NCI-H82 treated with DMSO at 0.1 percent for 48 hours (cell line): ENCODE data around the gene ERCC2.
"Not testable (repeated sequence)": the region's sequence is repeated elsewhere in the genome, so short reads cannot be mapped to it uniquely, and the experiment has no call there.

Experiments used
- DNase-seq: peaks from one replicate; lab custom pipeline; 2025; ENCODE audit not compliant: unreplicated experiment; lab: John Stamatoyannopoulos, UW

ERCC2 gene

DNA sequence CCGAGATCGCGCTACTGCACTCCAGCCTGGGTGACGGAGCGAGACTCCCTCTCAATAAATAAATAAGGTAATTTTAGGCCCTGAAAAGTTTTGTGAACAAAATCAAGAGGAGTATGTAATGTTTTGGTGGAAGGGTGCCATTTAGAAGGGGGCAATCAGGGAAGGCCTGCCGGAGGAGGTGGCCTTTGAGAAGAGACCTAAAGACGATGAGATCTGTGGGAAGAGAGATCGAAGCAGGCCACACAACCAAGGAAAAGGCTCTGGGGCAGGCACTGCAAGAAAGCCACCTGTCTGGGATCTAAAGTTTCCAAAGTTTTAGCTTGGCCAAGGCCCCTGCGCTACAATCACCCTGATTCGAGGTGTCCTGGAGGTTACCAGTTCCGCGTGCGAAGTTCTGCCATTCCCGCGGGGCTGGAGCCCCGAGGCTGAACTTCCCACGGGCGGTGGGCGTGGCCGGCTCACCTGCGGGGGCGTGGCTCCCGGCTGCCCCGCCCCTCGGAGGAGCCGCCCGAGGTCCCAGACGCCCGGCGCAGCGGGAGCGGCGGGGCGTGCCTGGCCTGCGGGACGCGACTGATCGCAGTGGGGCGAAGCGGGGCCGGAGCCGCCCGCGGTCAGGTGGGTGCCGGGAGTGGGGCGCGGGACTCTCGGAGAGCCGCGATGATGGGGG lies 30.0 kb downstream of the ERCC2 start, which contains the start of gene KLC3:
Gene KLC3 (plus strand): TSS at position 519 of the 667 bp plus-strand sequence. CDS start 4,792 bp downstream, outside the sequence.
- DNase-seq: no peak

DNA sequence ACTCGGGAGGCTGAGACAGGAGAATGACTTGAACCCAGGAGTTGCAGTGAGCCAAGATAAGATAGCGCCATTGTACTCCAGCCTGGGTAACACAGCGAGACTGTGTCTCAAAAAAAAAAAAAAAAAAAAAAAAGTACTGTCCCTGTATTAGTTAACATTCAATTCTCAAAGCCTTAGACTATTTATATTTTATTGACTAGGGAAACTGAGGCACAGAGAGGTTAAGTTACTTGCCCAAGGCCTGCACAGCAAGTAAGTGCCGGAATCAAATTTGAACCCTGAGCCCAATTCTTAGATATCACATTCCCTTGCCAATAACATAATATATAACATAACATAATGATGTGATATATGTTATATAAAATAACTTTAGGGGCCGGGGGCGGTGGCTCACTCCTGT lies 30.7 kb downstream of the ERCC2 start:
- no peak for DNase-seq

DNA sequence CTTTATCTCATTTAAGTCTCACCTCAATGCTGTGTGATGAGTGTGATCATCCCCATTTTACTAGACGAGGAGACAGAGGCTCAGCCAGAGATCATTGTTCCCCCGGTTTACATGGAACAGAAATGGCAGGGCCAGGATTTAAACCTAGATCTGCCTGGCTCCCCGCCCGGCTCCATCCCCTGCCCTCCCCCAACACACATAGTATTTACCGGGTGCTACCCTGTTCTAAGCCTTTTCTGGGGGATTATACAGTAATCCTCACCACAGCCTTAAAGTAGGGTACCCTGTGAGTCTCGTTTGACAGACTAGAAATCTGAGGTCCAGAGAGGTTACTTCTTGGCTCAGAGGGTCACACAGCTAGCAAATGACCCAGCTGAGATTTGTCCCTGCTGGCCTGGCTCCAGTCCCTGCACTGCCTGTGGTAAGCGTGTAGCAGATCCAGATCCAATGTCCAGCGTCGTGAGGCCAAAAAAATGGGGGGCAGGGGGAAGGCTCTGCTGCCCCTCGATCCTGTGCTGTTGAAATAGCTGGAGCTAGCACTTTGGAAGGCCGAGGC lies 33.6 kb downstream of the ERCC2 start:
- peak; percentile 51 for DNase-seq

DNA sequence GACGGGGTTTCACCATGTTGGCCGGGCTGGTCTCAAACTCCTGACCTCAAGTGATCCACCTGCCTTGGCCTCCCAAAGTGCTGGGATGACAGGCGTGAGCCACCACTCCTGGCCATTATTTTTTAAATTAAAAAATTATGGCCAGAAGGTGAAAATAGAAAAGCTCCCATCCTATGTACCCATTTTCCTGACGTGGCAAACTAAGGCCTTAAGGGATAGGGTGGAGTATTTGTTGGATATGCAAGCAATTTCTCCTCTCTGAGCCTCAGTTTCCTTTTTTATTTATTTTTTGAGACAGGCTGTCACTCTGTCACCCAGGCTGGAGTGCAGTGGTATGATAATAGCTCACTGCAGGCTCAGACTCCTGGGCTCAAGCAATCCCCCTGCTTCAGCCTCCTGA lies 35.5 kb downstream of the ERCC2 start:
- DNase-seq: not testable (repeated sequence)

DNA sequence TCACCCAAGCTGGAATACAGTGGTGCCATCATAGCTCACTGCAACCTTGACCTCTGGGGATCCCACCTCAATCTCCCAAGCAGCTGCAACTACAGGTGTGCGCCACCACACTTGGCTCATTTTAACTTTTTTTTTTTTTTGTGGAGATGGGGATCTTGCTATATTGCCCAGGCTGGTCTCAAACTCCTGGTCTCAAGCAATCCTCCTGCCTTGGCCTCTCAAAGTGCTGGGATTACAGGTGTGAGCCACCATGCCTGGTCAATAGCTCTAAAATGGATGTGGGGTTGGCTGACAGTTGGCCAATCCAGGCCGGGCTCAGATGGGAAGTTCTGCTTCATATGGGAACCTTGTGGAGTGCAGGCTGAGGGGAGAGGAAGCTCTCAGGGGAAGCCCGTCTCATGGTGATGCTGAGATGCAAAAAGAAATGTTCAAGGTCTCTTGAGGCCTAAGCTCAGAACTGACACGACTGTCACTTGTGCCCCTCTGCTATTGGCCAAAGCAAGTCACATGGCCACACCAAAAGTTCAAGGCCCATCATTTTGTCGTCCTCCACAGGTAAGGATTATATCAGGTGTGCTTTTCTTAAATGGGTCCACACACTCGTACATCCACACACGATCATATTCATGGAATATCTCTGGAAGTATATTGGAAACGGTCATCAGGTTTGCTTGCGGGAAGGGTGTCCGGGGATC lies 36.6 kb downstream of the ERCC2 start:
- DNase-seq: no peak

DNA sequence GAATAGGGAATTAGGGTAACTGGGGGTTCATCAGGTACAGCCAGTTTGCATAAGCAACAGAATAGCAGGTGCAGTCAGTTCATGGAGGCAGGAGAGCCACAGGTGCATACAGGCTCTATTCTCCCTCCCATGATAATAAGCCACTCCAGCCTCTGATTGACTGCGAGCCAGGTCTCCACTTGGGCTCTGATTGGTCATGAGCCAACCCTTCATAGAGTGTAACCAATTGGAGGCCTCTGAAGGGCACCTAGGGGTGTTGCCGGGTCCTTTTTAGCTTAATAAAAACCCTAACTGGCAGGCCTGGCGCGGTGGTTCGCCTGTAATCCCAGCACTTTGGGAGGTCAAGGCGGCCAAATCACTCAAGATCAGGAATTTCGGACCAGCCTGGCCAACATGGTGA lies 39.0 kb downstream of the ERCC2 start:
- no peak for DNase-seq

DNA sequence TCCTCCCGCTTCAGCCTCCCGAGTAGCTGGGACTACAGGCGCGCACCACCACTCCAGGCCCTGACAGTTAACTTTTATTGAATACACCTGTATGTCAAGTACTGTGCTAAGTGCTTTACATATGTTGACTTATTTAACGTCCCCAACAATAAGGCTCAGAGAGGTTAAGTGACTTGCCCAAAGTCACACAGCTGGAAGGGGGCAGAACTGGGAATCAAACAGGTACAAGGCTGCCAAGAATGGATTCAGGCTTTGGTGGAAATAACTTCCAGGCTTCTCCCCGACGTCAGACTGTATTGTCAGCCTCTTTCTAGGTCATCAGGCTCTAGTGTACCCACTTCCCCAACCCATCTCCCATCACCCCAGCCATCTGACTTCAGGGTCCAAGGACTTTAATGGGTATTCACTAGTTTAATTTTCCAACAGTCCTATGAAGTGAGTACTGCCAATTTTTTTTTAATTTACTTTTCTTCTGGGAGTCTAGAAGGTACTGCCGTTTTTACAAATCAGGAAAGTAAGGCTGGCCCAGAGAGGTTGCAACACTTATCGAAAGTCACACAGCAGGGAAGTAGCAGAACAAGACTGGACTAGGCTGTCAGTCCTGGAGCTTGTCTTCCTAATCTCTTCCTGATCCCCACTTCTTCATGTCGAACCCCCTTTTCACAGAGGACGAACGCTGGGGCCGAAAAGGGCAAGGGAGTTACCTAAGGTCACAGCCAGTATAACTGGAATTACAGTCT lies 42.8 kb downstream of the ERCC2 start:
- DNase-seq: no peak

DNA sequence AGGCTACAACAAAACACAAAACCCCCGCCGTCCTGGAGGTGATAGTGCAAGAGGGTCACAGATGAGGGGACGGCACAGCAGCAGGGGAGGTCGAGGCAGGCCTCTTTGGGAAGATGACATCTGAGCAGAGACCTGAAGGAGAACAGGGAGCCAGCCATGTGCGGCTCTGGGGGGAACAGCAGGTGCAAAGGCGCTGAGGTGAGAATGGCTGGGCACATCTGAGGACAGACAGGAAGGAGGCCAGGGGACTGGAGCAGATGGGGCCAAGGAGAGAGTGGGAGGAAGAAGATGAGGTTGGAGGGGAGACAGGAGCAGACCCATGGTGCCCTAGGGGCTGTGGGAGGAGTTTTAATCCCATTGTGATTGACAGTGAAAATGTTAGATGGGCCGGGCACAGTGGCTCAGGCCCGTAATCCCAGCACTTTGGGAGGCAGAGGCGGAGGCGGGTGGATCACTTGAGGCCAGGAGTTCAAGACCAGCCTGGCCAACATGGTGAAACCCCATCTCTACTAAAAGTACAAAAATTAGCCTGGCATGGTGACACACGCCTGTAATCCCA lies 45.9 kb downstream of the ERCC2 start:
- DNase-seq: peak; percentile 45

DNA sequence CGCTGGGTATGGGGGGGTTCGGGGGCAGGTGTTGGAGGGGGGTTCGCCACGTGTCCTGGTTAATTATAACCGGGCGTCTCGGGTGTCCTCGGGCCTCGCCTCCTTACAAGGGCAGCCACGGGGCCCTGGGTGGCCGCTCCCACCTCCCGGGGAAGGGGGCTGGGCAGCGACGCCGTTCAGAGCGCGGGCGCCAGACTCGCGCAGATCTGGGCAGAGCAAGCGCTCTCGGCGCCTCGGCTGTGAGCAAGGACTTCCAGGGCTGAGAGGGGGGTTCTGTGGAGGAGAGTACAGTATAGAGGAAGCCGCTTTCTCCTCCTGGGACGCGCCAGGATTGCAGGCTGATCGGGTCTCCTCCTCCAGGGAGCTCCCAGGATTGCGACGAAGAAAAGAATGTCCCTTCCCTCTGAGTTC lies 46.7 kb downstream of the ERCC2 start:
- DNase-seq: no peak

DNA sequence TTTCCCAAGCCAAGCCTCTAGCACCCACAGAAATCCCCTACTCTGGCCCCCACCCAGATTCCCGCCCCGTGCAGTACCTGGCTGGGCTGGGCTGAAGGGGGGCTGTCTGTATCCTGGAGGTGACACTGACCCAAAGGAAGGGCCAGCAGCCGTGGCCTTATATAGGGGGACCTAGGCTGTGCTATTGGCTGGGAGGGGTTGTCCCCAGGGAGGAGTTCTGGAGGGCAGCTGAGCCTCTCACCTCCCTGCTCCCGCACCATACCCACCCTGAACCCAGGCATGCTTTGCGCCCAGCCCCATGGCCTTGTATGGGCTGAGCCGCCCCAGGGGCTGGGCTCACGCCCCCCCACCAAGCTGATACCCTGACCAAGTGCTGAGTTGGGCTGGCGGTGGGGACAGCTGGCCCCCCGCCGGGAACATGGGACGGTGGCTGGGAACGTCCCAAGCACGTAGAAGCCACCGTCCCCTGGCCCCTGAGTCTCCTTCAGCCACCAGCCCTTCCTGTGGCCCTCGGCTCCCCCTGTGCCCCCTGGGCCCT lies 47.6 kb downstream of the ERCC2 start, which contains the start of gene CKM:
Gene CKM (minus strand): TSS at position 132 of the 538 bp plus-strand sequence. CDS start 3,162 bp downstream, outside the sequence.
- no peak for DNase-seq

DNA sequence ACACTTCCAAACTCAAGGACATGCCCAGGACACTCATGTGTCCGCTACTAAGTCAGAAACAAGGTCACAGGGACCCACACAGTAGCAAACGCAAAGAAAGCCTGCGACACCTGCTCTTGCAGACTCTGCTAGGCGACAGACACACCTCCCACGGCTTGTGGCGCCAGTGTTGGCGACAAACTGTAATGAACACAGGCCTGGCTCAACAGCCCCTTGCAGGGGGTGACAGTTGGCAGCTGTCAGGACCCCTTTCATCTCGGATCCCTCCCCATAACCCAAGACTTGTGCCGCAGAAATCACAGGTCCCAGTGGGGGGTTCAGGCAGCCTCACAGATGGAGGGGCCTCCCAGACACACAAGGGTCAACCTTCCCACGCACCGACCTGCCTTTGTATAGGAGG lies 48.1 kb downstream of the ERCC2 start:
- no peak for DNase-seq

DNA sequence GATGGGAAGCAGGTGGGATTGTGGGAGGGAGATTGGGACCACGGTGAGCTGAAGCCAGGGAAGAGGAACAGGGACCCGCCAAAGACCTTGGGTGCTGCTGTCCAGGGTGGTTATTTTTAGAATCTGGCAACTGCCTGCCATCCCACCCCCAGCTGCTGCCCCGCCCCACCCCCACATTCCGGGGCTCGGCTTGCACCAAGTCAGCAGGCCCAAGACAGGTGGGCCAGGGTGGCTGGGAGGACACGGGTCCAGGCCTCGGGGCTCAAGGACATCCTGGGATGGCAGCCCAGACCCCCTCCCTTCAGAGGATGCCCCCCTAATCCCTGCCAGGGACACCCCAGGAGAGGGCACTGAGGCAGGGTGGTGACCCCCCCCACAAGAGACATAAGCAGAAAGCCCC lies 48.5 kb downstream of the ERCC2 start:
- DNase-seq: no peak

DNA sequence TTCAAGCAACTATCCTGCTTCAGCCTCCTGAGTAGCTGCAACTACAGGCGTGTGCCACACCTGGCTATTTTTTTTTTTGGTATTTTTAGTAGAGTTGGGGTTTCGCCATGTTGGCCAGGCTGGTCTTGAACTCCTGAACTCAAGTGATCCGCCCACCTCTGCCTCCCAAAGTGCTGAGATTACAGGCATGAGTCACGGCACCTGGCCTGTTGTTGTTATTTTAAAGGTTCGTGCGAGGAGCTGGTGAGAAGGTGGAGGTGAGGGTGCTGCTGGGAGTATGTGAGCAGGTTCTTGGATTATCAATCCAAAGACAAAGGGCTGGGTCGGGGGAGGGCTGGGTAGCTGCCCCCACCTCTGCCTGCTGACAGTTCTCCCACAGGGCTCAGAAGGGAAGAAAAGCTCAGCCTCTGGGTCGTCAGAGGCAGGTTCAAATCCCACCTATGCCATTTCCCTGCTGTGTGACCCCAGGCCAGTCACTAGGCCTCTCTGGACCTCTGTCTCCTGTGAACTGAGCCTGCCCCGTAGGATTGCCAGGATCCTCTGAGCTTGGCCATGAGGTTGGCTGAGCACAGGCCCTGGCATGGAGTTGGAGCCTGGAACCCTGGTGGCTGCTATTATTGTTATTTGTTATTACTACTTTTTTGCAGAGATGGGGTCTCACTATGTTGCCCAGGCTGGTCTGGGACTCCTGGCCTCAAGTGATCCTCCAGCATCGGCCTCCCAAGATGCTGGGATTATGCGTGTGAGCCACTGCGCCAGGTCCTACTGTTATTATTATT lies 49.2 kb downstream of the ERCC2 start:
- DNase-seq: no peak

DNA sequence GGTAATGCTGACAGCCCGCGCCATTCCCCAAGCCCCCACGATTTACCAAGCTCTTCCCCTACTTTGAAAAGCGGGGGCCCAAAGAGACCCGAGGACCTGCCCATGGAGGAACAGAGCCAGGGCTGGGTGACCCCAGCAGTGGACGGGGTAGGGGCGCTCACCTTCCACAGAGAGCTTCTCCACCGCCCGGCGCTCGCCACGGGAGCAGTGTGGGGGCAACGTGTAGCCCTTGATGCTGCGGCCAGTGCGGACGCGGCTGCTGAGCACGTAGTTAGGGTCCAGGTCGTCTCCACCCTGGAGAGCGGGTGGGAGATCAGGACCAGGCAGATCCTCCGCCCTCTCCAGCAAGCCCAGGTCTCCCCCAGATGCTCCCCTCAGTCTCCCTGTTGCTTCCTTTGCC lies 55.1 kb downstream of the ERCC2 start:
- no peak for DNase-seq

DNA sequence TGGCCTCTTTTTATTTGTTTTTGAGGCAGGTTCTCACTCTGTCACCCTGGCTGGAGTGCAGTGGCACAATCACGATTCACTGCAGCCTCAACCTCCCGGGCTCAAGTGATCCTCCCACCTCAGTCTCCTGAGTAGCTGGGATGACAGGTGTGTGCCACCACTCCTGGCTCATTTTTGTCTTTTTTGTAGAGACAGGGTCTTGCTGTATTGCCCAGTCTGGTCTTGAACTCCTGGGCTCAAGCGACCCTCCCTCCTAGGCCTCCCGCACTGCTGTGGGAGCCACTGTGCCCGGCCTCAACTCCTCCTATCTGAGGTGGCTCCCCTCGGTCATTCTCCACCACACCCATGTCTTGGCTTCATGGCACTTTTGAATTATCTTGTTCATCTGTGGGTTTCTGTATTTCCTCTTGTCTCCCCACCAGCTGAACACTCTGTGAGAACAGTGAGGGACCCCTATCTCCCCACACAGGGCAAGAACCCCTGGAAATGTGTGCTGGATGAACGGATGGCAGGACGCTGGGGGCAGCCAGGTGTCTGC lies 55.6 kb downstream of the ERCC2 start:
- DNase-seq: no peak

DNA sequence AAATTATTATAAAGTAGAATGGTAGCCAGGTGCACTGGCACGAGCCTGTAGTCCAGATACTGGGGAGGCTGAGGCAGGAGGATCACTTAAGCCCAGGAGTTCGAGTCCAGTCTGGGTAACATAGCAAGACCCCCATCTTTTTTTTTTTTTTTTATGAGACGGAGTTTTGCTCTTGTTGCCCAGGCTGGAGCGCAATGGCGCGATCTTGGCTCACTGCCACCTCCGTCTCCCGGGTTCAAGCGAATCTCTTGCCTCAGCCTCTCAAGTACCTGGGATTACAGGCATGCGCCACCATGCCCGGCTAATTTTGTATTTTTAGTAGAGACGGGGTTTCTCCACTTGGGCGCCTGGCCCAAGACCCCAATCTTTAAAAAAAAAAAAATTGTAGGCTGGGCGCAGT lies 58.1 kb downstream of the ERCC2 start:
- not testable (repeated sequence) for DNase-seq

DNA sequence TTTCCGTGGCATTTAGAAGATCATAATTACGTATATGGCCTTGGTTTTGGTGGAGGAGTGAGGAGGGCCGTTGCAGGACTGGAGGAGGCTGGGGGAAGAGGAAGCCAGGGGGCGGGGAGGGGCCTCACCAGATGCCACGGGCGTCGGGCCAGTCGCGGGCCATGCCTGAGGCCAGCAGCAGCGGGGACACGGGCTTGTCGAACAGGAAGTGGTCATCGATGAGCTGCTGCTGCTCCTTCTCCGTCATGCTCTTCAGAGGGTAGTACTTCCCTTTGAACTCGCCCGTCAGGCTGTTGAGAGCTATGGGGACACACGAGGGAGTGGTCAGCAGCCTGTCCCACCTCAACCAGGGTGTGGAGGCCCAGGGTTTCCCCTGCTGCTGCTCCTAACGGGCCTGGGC lies 58.8 kb downstream of the ERCC2 start:
- no peak for DNase-seq

DNA sequence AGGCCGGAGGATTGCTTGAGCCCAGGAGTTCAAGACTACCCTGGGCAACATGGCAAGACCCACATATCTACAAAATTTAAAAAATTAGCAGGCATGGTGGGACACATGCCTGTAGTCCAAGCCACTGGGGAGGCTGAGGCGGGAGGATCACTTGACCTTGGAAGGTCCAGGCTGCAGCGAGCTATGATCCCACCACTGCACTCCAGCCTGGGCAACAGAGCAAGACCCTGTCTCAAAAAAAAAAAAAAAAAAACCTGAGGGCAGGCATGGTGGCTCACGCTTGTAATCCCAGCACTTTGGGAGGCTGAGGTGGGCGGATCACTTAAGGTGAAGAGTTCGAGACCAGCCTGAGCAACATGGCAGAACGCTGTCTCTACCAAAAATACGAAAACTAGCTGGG lies 61.1 kb downstream of the ERCC2 start:
- not testable (repeated sequence) for DNase-seq

DNA sequence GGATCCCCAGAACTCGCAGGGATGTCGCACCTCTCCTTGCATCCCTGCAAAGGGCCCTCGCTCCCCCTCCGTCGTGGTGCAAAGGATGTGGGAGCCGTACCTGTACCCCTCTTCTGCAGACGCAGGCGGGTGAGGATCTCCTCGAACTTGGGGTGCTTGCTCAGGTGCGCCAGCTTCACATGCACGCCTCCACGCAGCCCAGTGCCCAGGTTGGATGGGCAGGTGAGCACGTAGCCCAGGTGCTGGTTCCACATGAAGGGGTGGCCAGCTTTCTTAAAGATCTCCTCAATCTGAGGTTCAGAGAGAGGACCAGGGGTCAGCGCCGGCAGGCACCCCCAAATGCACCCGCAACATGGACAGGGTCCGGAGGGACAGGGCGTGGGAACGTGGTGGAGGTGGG lies 63.0 kb downstream of the ERCC2 start:
- DNase-seq: no peak

DNA sequence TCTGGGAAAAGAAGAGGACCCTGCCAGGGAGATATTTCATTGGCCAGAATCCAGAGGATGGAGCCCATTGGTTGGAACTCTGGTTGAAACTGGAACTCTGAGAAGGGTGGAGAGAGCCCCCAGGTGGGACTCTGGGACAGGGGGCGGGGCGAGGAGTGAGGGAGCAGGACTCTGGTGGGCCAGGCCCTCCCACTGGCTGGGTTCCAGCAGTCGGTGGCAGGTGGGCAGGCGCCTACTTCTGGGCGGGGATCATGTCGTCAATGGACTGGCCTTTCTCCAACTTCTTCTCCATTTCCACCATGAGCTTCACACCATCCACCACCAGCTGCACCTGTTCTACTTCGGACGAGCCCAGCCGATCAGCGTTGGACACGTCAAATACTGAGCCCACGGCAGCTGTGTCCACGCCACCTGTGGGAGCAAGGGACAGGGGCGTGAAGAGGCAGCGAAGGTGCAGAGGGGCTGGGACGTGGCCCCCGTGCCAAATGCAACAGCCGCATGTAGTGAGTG lies 63.8 kb downstream of the ERCC2 start:
- DNase-seq: peak; percentile 45
